BJ (cell line): ENCODE measurements around the gene COL11A2. TPM values are rescaled to one million over a fixed set of nuclear protein-coding genes. Genes with fewer than 3 reads are reported as not detected.

Experiments used
- CTCF ChIA-PET: fragments of 350-600 bp; formaldehyde crosslinking; extraction: SDS; loops from one replicate; lab custom pipeline; 2021; ENCODE audit warnings: antibody characterized with exemption, inconsistent platforms; lab: Yijun Ruan, JAX
- POLR2A ChIA-PET: fragments of 300-600 bp; sonication (Branson Sonifier 250); formaldehyde crosslinking; extraction: SDS; loops from one replicate; lab custom pipeline; 2021; ENCODE audit warnings: antibody characterized with exemption; lab: Charles Lee
- DNase-seq: peaks from one replicate; pipeline ENCODE4 v3.0.0-alpha.2; 2011; ENCODE audit warnings: low read depth
- H3K27me3 ChIP-seq: 2 replicates; pipeline ENCODE4 v1.6.0; 2011; ENCODE audit warnings: low read length; ENCODE audit not compliant: control insufficient read depth, insufficient read depth
- H3K36me3 ChIP-seq: 2 replicates; pipeline ENCODE4 v1.5.1; 2011; ENCODE audit warnings: low read length; ENCODE audit not compliant: control insufficient read depth, insufficient read depth
- H3K4me3 ChIP-seq: 2 replicates; pipeline ENCODE4 v1.5.1; 2011; ENCODE audit warnings: low read depth, mild to moderate bottlenecking, control low read depth, low read length
- CTCF ChIP-seq: IDR thresholded peaks from 2 replicates; pipeline ENCODE4 v1.5.1; 2011; ENCODE audit warnings: low read depth, mild to moderate bottlenecking, control low read depth, inconsistent platforms, low read length, moderate library complexity; ENCODE audit not compliant: insufficient read depth
- polyA plus RNA-seq: library from polyadenylated mRNA; depleted of rRNA; stranded (reverse); fragments of >200 nt; gene quantifications from 2 replicates; pipeline ENCODE4 v1.2.3, GENCODE V29; 2011

COL11A2 gene
- polyA plus RNA-seq, 1 experiment: 0.91 TPM

- ChIA-PET CTCF (interaction anchor here (0.6 to 4.3 kb wide), 23 partner anchors 8 to 245 kb away, joined by 3 to 44 read pairs (median 4); partner anchors contain the start of genes COL11A2 and HSD17B8), POLR2A (no interaction called here)
- H3K36me3 ChIP-seq: no peaks in the 10 kb centered on the region
- TF ChIP-seq CTCF: peak; percentile 98
- DNase-seq: no peak
- peak overlapping the region; percentile 39 for H3K4me3 ChIP-seq
- peaks cover 3% of the 10 kb centered on the region for H3K27me3 ChIP-seq
Measured at GRCh38 chr6:33161354-33162331, 30.6 kb downstream of the COL11A2 start.

DNA sequence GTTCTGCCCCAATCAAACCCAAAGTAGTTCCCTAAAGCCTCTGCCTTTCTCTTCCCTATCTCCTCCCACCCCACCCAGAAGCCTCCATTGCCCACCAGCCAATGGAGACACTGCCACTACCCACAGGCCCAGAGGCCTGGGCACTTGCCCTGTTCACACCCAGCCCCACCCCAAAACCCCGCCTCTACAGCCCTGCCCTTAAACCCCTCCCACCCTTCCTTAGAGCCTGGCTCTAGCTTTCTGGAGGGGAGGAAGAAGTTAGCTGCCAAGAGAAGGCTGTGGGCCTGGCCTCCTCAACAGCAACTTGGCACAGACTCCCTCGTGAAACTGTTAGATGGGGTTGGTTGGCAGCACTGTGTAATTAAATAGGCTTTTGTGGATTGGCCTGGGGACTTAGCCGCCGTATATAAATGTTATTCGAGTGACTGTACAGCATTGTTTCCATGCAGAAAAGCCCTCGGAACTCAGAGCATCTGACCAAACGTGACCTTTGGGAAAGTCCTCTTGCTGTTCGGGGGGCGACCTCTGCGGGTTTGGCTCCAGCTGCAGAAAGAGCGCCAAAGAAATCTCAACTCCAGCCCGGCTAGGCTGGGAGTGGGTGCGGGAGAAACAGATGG, 31.4 kb downstream of the COL11A2 start:
- Histone ChIP-seq H3K36me3 (no peaks in the 10 kb centered on the region), H3K27me3 (peaks cover 3% of the 10 kb centered on the region), H3K4me3 (no peak overlapping the region)
- POLR2A ChIA-PET: no interaction called here
- CTCF ChIA-PET: interaction anchor here (0.6 to 4.3 kb wide), 19 partner anchors 8 to 246 kb away, joined by 3 to 44 read pairs (median 4); partner anchors contain the start of genes COL11A2 and HSD17B8
- peak; percentile 73 for DNase-seq
- no peak for TF ChIP-seq CTCF

- Histone ChIP-seq H3K4me3 (no peak overlapping the region), H3K27me3 (peaks cover 3% of the 10 kb centered on the region), H3K36me3 (no peaks in the 10 kb centered on the region)
- no peak for TF ChIP-seq CTCF
- DNase-seq: no peak
- ChIA-PET CTCF (interaction anchor here (0.9 to 4.3 kb wide), 9 partner anchors 7 to 247 kb away, joined by 3 to 44 read pairs (median 14); no protein-coding TSS in a partner anchor), POLR2A (no interaction called here)
Measured at GRCh38 chr6:33160096-33160495, 32.2 kb downstream of the COL11A2 start.

DNA sequence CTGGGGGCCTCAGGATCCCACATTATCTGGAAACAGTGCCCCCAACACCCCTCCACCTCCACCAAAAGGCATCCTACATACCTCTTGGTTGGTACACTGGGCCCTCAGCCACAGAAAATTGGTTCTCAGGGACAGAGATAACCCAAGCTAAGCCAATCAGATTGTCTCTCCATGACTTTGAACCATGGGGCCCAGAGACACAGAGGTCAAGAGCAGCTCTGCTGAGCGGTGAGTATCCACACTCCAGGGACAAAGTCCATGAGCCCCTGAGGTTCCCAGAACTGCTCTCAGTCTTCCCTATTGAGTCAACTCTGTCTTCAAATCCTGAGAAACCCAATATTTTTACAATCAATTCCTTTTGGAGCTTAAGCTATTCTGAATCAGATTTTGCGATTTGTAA, 35.3 kb downstream of the COL11A2 start:
- no peak for TF ChIP-seq CTCF
- no peaks in the 10 kb centered on the region for H3K36me3 ChIP-seq
- H3K27me3 ChIP-seq: peaks cover 4% of the 10 kb centered on the region
- ChIA-PET POLR2A (no interaction called here), CTCF (interaction anchor here (0.7 to 1.5 kb wide), 4 partner anchors 9 to 91 kb away, joined by 3 to 5 read pairs (median 4); no protein-coding TSS in a partner anchor)
- H3K4me3 ChIP-seq: no peak overlapping the region
- DNase-seq: no peak

DNA sequence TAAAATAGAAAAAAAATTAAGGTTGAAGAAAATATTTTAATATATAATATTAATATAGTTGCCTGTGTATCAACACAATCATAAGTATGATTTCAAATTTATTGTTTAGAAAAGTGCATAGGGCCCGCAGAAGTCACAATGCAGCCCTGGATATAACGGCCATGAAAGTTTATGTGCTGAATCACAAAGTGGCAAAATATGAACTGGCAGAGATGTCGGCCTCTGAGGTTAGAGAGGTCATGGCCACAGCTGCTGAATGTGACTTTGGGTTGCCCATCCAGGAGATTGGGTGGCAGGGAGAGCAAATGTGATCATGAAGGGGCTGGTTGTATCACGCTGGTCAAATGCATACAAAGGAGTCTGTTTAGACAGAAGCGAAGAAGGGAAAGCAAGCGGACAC, 35.7 kb downstream of the COL11A2 start:
- ChIA-PET POLR2A (no interaction called here), CTCF (interaction anchor here (0.7 to 1.5 kb wide), 2 partner anchors 8 to 16 kb away, joined by 3 to 5 read pairs; no protein-coding TSS in a partner anchor)
- no peak for DNase-seq

More for the DNA sequence above, 35.7 kb downstream of the COL11A2 start:
- Histone ChIP-seq H3K36me3 (no peaks in the 10 kb centered on the region), H3K4me3 (no peak overlapping the region), H3K27me3 (peaks cover 4% of the 10 kb centered on the region)
- no peak for TF ChIP-seq CTCF
